ENCODE data around the gene FBXO7.
"Not testable (repeated sequence)": the region's sequence is repeated elsewhere in the genome, so short reads cannot be mapped to it uniquely, and the experiment has no call there.

FBXO7 gene

DNA sequence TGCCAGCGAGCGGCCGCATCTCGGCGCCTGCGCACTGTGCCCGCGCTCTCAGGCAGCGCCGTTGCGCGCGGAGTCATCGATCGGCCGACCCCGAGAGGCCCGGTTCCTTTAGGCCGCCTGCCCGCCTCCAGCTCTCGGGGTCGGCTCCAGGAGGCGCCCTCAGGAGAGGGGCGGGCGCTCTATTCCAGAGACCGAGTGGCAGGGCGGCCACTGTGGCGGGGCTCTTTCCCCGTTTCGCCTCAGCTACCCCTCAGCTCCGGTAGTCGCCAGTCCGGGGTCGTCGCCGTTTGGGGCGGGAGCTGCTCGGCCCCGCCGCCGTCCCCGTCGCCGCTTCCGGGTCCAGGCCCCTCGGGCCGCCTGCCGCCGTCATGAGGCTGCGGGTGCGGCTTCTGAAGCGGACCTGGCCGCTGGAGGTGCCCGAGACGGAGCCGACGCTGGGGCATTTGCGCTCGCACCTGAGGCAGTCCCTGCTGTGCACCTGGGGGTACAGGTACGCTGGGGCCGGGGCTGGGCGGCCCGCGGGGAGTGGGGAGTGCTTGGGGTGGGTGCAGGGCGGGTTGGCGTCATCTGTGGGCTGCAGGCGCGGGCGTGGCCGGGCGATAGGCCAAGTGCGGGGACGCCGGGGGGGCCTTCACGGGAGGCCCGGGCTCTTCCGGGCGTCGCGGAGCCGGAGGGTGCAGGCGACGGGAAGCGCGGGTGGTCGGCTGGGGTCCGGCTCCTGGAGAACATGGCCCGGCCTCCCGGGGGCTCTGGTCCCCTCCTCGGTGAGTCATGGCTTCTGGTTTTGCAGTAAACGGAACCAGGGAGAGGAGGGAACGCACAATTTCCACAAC lies at the start of gene FBXO7:
TSS of gene FBXO7 (plus strand) at position 177 of the 833 bp plus-strand sequence. CDS start at position 369, 192 bp downstream.
- peak; percentile 95 for DNase-seq

- DNase-seq = no peak
Measured at GRCh38 chr22:32426881-32427280, 47.7 kb upstream of the FBXO7 start.

DNA sequence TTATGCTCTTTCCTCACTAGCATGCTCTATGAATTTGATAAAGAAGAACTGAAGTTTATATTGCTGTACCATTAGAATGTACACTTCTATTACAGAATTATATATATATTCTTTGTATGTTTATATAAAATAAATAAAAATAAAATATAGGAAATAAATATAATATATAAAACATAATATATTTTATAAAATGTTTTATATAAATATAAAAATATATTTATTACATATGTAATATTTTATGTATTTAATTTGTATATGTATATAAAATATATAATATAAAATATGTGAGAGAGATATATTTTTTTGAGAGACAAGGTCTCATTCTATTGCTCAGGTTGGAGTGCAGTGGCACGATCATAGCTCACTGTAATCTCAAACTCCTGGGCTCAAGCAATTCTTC lies 44.3 kb upstream of the FBXO7 start:
- no peak for DNase-seq

- peak; percentile 61 for DNase-seq
Measured at GRCh38 chr22:32444068-32444467, 30.5 kb upstream of the FBXO7 start.

DNA sequence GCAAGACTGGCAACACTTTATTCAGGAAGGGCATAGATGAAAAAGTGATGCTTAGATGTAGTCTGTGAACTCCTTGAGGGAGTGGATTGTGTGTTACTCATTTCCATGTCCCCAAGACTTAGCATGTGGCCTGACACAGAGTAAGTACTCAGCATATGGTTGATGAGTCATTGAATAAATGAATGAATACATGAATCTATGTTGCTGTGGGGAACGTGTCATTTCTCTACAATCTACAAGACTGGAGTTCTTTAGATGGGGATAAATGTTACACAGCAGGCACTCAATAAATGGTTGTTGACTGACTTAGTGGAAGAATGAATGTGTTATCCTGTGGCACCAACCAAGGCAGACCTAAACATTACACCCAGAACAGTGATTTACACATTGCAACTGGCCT lies 28.3 kb upstream of the FBXO7 start:
- DNase-seq = no peak

DNA sequence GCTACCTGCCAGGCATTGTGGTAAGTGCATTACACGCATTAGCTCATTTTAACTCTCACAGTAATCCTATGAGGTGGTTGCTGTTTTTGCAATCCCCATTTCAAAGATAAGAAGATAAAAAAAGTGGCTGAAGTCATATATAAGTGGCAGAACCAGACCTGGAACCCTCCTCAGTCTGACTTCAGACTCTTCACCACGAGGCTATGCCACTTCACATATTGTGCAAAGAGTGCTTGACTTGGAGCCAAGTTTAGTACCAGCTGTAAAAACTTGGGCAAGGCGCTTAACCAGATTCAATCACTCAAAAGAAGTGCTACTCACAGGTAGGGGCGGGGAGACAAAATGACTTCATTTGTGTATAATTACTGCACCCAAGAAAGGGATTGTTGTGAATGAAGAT lies 25.6 kb upstream of the FBXO7 start:
- no peak for DNase-seq

DNA sequence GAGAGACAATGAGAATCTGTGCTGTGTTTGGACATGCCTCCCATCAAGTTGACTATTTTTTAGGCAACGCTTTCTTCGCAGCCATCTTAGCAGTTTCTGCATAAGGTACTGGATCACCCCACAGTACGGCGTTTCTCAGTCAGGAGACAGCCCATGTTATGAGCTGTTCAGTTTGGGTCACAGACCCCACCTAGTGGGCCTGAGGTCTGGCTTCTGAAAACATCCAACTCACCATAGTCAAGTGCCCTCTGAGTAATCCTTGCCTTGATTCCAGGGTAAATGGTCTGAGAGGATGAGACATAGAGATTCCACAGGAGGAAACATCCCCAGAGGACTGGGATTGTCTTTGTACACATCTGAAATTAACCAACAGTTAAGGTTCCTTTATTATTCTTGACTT lies 17.6 kb upstream of the FBXO7 start:
- DNase-seq = no peak

- no peak for DNase-seq
Measured at GRCh38 chr22:32462452-32462851, 12.2 kb upstream of the FBXO7 start.

DNA sequence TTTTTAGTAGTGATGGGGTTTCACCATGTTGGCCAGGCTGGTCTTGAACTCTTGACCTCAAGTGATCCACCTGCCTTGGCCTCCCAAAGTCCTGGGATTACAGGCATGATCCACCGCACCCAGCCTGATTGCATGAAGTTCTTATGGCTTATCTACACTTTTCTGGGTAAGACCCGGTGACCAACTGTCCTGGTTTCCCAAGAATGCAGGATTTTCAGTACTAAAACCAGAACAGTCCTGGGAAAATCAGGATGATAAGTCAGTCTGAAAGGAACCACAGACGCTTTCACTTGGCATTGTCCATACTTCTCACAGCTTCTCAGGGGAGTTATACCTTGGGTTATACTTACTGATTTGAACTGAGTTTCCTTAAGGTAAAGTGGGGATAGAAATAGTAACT lies 8.9 kb upstream of the FBXO7 start:
- DNase-seq = peak; percentile 58

GRCh38 chr22:32466496-32466895 lies 8.1 kb upstream of the FBXO7 start:
- no peak for DNase-seq

- DNase-seq = peak; percentile 89
Measured at GRCh38 chr22:32469799-32470212, 4.8 kb upstream of the FBXO7 start.

DNA sequence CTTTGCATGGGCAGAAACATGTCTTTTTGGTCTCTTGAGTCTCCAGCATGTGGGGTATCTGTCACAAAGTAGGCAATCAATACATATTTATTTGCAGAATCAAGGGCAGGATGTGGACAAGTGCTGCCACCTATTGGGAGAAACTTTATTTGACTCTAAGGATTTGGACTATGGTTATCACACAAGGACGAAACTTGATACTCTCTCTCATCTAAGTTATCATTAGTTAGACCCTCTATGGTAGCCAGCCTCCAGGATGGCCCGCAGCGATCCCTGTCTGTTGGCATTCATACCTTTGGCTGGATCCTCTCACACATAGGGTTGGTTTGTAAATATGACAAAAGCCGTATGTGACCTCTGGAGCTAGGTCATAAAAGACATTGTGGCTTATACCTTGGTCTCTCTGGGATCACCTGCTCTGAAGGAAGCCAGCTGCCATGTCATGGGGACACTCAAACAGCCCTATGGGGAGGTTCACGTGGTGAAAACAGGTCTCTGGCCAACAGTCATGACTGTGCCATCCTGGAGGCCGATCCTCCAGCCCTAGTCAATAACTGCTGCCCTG lies 1.1 kb upstream of the FBXO7 start:
- DNase-seq = peak; percentile 56

DNA sequence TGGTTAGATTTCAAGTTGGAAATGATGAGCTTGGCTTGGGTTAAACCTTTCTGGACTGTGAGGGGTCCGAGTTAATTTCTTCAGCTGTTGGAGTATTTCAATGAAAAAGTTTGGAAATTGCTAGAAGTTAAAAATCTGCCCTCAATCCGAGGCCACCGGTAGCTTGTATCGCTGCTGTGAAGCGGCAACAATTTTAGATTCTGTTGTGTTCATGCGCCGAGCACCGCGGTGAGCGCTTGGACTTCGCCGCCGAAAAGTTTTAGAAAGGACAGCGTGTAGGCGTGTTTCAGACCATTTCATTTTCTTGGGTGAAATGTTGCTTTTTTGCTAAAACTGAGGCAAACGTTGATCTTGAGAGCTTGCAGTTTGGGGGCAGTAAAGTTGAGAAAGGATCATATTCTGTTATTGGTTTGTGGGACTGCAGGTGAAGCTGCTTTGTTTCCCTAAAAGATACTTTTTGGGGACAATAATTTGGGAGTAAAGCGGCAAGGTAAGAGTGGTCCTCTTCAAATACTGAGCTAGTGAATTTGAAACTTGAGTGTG lies 928 bp downstream of the FBXO7 start:
- peak; percentile 67 for DNase-seq

- DNase-seq = no peak
Measured at GRCh38 chr22:32476281-32477195, 1.9 kb downstream of the FBXO7 start.

GRCh38 chr22:32477596-32477995 lies 3.0 kb downstream of the FBXO7 start:
- DNase-seq = no peak

DNA sequence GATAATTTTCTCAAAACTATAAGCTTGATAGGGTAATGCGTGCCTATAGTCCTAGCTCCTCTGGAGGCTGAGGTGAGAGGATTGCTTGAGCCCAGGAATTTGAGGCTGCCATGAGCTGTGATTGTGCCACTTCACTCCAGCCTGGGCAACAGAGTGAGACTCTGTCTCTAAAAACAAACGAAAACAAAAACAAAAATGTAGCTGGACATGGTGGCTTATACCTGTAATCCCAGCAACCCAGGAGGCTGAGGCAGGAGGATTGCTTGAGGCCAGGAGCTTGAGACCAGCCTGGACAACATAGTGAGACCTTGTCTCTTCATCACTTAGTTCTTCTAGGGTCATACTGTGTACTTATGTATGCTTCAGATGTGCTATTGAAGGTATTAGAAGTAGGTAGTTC lies 3.9 kb downstream of the FBXO7 start:
- not testable (repeated sequence) for DNase-seq

GRCh38 chr22:32478994-32479393 lies 4.4 kb downstream of the FBXO7 start:
- DNase-seq = no peak

DNA sequence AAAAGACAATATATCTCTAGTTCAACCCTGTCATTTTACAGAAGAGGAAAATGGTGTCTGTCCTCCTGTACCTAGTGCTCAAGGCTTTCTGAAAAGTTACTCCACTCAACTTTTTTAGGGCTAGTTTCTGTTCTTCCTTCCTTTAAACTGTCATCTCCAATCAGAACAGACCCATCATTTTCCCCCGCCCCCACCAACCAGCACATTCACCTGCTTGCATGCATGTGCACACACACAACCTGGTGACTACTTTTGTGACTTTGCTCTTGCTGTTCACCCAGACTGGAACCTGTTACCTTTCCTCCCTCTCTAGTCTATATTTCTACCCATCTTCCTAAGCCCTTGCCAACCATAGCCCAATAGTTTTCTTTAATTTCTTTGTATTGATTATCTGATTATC lies 5.6 kb downstream of the FBXO7 start:
- no peak for DNase-seq

DNA sequence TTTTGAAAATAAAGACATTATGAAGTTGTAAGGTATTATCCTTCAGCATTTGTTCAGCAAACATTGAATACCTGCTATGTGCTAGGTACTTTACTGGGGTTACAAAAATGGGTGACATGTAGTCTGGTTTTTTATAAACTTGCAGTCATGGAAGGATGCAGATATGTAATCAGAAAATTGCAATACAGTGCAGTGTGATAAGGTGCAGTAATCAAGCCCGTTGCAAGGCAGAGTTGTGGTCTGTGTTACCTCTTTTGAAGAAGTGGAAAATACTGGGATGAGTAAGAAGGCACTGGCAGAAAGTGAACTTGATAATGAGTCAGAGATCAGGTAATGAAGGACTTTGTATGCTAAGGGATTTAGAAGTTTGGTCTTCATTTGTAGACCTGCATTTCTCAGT lies 8.1 kb downstream of the FBXO7 start:
- DNase-seq = no peak

DNA sequence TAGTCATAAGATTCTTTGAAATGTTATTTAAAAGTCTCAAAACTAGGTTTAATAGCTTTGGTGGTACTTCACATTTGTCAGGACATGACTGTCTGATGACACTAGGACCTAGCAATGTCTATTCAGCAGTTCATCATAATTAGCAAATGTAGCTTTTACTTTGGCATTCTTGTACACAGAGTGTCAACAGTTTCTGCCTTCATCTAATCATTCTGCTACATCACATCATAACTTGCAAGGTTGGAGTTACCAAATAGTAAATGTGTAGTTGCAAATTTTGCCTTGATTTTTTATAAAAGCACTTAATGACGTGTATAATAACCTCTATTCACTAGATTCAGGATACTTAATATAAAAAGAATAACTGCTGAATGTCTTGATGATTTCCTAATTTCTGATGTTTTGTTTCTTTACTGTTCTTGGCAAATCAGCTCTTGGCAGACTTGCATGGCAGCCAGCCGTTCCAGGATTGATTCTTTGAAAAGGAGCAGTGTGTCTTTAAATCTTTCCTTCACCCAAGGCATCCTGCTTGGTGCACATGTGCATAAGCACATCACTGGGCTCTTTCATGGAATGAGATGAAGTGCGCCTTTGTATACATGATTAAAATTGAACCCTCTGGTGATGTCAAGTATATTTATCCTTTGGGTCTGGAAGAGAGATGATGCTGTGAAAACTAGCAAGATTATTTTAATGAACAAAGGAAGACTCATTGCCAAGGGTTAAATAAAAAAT lies 12.2 kb downstream of the FBXO7 start:
- no peak for DNase-seq

DNA sequence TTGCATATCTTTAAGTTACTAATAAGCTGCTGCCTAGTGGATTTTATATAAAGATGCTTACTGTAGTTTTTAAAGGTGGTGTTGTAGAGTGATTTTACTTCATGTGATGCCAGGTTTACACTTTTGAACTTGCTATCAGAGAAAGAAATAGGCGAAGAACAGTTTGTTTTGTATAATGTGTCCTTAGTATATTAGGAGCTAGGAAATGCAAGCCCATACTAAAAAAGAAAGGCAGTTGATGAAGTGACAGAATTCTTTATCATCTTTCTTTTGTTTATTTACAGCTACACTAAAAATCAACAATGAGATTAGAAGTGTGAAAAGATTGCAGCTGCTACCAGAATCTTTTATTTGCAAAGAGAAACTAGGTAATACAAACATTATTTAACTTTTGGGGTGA lies 12.8 kb downstream of the FBXO7 start:
- DNase-seq = no peak

DNA sequence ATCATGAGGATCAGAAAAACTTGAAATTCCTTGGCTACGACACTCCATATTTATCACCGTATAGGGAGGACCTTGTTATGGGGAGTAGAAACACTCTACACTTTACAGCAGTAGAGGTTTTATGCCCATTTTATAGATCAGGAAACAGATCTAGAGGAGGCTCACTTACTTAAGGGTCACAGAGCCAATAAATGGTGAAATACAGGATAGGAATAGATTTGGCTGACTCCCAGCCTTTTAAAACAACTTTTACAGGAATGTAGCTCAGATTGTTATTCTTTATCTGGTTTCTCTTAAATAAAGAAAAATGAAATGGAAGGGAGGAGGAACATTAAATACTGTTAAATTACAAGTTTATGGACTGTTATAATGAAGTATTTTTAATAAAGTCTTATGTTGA lies 14.8 kb downstream of the FBXO7 start:
- DNase-seq = no peak

DNA sequence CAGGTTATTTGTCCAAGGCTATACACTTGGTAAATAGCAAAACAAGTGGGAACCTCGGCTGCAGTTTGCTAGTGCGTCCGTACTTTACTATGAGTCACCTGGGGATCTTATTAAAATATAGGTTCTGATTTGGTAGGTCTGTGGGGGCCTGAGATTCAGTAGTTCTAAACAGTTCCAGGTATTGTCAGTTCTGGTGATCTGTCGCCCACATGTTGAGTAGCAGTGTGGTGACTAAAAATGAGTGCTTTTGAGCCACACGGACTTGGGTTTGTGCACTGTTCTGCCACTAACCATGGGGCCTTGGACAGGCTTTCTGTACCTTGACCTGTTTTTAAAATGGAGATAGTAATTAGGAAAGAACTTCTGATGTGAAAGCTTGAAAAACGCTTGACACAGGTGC lies 15.7 kb downstream of the FBXO7 start:
- DNase-seq = no peak
